HG03520 (cell line): ENCODE data around the gene TRIM7.
"Not testable (repeated sequence)": the region's sequence is repeated elsewhere in the genome, so short reads cannot be mapped to it uniquely, and the experiment has no call there.

Experiments
- ATAC-seq: cut with Tn5 transposase; IDR thresholded peaks from one replicate; pipeline ENCODE4 v1.9.1; 2021; ENCODE audit warnings: mild to moderate bottlenecking, moderate library complexity; ENCODE audit not compliant: unreplicated experiment

TRIM7 gene

DNA sequence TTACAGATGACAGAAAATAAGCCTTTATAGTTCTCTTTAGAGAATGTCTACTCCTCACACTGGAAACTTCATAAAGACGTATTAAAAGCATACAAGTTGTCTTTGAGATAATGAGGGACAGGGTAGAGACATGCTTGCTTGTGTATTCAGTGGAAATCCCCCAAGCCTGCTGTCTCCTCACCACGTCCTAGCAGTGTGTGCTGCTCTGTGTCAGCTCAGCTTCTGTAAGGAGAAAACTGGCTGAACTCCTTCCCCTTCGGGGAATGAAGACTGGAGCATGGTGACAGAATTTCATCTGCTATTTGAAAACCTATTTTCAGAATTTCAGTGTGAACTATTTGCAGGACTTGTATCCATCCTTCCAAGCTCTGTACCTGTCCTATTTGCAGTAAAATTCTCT lies 48.2 kb downstream of the TRIM7 start:
- no peak for ATAC-seq

DNA sequence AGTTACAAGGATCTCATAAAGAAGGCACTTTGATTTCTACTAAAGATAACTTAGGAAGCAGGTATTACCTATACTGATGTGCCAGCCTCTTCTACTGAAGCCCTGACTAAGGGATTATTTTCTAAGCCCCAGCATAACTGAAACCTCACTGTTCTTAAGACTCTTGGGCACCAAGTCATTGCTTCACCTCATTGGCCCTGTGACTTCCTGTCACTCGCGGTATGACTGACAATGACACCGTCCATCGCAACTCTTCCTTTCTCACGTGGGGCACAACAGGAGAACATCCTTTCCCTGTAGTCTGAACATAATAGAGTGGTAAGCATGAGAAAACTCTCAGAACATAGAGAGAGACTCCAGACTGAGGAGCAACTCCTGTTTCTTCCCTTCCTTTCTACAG lies 51.2 kb downstream of the TRIM7 start:
- no peak for ATAC-seq

DNA sequence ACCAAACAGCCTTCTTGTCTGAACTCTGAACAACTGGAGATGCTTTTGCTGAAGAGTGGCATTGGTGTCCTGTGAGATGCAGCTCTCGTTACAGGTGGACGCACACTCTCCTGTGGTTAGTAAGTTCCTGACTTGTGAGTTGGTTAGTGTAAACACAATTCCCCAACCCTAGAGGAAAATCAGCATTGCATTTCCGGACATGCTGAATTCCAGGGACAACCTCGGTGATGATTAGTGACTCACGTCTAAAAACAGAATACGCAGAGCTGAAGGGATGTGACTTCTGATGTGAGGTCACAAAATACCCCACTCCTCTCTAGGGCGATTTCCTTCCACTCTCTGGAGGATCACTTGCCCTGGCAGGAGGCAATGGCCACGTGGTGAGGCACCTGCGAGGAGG lies 52.6 kb downstream of the TRIM7 start:
- ATAC-seq = no peak

DNA sequence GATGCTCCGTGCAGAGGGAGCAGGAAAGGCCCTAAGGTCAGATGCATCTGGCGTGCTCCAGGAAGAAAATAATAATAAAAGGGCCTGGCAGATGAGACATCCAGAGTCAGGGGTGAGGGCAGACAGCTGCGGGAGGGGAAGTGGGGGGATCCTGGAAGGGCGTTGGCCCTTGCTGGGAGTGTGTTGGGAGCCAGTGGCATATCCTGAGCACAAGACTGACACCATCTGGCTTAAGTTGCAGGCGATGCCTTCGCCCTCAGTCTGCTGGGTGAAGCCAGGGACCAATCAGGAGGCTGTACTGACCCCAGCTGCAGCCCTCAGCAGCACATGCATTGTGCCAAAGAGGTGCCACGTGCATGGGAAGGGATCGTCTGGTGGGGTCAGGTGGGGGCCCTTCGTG lies 53.9 kb downstream of the TRIM7 start:
- ATAC-seq = no peak

DNA sequence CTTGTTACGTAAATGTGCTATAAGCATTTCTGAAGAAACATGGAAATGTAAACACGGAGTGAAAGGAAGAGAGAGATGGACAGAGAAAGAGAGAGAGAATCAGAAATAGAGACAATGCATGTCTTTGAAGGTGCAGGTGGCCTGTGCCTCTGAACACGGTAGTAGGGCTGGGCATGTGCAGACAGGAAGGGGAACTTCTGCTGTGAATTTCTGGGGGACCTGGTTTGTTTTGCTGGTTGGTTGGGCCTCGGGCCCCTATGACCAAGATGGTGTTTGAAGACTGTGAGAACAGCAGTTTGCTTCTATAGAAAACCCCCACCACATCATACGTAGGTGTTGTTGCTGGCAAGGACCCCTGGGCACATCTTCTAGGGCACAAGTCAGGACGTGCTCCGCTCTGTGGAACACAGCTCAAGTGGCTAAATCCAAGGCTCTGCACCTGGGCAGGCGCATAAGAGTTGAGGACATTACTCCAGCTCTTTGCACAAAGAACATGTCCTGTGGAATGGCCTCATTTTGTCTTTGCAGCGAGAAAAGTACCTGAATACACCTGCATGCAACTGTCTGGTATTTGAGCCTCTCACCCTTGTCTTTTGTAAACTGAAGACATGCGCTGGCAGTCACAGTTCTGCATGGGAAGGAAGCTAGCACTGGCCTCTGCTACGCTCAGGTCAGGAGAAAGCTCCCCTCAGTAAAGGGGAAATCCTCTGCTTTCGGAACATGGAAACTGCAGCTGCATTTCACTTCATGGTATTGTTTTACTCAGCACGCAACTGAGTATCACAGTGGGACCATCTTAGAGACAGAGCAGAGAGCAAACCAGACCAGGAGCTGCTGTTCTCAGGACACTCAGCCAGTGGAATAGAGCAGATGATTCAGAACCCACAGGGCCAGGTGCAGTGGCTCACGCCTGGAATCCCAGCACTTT lies 54.9 kb downstream of the TRIM7 start:
- no peak for ATAC-seq

DNA sequence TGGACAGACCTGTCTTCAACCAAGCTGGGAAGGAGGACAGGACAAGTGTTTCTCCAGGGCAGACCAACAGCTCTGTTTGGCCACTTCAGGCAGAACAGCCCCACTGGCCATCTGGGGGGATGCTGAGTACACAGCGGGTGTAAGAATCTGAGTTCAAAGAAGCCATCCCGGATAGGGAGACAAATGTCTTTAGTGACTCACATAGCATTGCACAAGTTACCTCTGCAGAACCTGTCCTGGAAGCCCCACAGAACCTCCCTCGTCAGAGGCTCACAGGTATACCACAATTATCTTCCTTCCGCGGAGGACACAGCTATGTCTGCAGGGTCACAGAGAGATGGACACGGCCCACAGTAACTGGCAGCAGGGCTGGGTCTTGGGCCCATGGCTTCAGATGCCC lies 55.6 kb downstream of the TRIM7 start:
- no peak for ATAC-seq

DNA sequence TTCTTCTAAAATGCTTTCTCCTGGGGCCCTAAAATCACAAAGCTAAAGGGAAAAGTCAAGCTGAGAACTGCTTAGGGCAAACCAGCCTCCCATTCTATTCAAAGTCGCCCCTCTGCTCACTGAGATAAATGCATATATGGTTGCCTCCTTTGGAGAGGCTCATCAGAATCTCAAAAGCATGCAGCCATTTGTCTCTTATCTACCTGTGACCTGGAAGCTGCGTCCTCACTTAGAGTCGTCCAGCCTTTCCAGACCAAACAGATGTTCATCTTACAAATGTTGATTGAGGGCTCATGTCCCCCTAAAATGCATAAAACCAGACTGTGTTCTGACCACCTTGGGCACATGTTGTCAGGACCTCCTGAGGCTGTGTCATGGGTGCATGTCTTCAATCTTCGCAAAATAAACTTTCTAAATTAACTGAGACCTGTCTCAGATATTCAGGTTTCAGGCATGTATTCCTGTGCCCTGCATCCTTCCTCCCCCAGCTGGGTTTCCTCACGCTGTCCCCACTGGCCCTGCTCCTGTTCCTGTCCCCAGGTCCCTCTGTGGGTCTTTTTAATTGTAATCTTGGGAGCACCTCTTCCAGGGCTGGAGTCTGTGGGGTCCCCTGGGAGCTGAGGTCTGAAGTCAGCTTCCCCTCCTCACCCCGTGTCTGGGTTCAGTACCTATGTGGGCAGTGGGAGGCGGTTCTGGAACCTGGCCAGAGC lies 57.9 kb downstream of the TRIM7 start, which contains the start of gene OR2V2:
TSS of gene OR2V2 (plus strand) at position 660 of the 710 bp plus-strand sequence. CDS start 7,357 bp downstream, outside the sequence.
- not testable (repeated sequence) for ATAC-seq

DNA sequence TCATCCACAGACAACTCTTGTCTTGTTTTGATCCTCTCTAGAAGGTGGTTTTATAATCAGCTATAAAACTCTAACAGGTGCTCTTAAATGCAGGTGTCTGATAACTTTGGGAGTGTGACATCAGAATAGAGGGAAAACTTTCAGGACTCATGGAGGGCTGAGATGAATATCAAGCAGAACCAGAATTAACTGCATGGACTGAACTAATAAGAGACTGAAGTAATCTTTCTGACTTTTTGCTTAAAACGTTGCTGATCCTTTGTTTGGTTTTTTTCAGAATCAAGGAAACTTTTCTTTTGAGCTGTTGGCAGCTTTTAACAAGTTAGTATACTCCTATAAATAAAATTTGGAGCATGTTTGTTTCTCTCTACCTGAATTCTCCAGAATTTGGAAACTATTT lies 59.9 kb downstream of the TRIM7 start:
- no peak for ATAC-seq
